Stimulated activated CD8-positive, alpha-beta memory T cell treated with anti-CD3 and anti-CD28 coated beads, Interleukin-15, amount 100 ng/mL, for 4 hours (primary cell): ENCODE data around the gene LLGL1.
A peak's percentile ranks its signal among the peaks of the same experiment; 100 is the strongest.

Experiments used
- DNase-seq, 2 donors: peaks; one replicate each; pipeline ENCODE4 v3.0.0-alpha.2; 2020; ENCODE audit warnings: low read depth in 2 of 2

The LLGL1 gene

GRCh38 chr17:18253187-18253884 is 27.9 kb downstream of the LLGL1 start:
- DNase-seq: no peak

- DNase-seq: no peak
Measured at GRCh38 chr17:18253947-18254821, 28.7 kb downstream of the LLGL1 start.

- no peak for DNase-seq
Measured at GRCh38 chr17:18254888-18255649, 29.6 kb downstream of the LLGL1 start.

DNA sequence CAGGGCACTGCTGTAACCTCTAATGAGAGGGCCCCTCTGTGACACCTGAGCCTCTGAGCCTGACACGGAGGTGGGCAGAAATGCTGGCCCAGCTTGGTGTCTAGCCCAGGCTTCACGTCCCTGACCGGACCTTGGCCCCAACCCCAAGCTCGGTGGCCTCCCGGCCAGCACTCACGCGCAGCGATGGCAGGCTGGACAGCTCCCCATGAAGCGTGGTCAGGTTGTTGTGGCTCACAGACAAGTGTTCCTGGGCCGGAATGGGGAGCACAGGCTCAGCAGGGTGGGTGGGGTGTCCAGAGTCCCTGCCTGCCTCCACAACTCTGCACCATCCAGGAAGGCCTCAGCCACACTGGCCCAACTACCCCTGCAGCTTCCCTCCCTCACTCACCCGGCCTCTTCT is 30.9 kb downstream of the LLGL1 start:
- DNase-seq: no peak

- no peak for DNase-seq
Measured at GRCh38 chr17:18256776-18257175, 31.3 kb downstream of the LLGL1 start.

DNA sequence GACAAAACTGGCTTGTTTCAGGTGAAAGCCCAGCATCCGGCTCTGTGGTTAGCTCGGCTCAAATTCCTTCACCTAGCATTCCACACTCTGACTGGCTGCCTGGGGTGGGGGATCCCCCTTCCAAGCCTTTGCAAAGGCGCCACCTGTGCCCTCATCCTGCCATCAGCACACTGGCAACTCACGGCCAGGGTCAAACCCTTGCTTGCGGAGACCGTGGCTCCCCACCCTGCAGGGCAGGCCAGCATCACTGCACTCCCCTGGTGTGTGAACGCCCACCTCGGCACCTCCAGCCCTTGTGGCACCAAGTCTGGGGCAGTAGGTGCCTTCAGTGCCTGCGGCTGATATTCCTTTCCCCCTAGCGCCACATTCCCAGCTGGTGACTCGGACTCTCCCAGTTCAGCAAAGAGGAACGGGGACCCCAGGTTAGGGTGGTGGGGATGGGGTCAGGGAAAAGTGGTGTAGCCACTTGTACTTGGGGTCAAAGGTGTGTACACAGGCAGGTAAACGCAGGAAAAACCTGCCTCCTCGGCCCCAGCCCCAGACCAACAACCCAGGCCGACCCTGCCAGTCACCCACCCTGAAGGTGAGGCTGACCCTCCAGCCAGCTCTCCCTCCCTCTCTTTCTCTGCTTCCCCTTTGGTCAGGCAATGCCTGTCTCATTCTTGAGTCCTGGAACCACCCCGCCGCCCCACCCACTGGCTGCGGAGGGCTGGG is 32.0 kb downstream of the LLGL1 start:
- no peak for DNase-seq

- no peak for DNase-seq
Measured at GRCh38 chr17:18257982-18258355, 32.5 kb downstream of the LLGL1 start.

- DNase-seq: peak in 1 of 2 donors; percentile 27
Measured at GRCh38 chr17:18258356-18259038, 33.1 kb downstream of the LLGL1 start, which contains the start of gene FLII. Gene FLII (minus strand): TSS chr17:18258738. CDS start chr17:18258690, 48 bp downstream.

GRCh38 chr17:18259621-18260331 is 34.3 kb downstream of the LLGL1 start:
- DNase-seq: no peak

- DNase-seq: peak; percentile 81 to 87
Measured at GRCh38 chr17:18260332-18261145, 35.1 kb downstream of the LLGL1 start, which contains the start of gene MIEF2. Gene MIEF2 (plus strand): TSS chr17:18260662. CDS start chr17:18262721, 2,059 bp downstream.

- no peak for DNase-seq
Measured at GRCh38 chr17:18261146-18261515, 35.7 kb downstream of the LLGL1 start.

DNA sequence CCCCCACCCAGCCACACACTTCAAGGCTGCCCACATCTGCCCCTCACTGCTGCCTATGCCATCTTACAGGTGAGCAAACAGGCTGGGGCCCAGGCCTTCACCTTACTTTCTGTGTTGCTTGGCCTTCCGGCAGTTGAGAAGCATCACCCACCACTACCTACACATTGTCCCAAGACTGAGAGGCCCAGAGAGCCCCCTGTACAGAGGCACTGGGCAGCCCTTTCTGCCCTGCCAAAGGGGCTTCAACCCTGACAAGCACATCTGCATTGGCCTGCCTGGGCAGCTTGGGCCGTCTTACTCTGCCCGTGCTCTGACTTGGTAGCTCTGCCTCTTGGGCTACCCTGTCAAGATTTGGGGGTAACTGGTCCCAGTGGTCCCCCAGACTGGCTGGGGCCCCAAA is 36.2 kb downstream of the LLGL1 start:
- no peak for DNase-seq

GRCh38 chr17:18262111-18262510 is 36.7 kb downstream of the LLGL1 start:
- no peak for DNase-seq

DNA sequence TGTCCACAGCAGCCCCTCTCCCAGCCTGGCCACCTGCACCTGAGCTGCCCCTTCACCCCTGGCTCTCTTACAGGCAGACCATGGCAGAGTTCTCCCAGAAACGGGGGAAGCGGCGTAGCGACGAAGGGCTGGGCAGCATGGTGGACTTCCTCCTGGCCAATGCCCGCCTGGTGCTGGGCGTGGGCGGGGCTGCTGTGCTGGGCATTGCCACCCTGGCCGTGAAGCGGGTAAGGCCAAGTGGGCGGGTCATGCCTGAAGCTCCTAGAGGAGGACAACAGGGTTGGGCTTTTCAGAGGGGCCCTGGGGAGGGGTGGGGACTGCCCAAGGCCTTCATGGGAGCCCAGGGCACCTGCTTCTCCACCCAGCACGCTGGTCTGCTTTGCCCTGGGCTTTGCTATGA is 37.2 kb downstream of the LLGL1 start:
- DNase-seq: no peak

DNA sequence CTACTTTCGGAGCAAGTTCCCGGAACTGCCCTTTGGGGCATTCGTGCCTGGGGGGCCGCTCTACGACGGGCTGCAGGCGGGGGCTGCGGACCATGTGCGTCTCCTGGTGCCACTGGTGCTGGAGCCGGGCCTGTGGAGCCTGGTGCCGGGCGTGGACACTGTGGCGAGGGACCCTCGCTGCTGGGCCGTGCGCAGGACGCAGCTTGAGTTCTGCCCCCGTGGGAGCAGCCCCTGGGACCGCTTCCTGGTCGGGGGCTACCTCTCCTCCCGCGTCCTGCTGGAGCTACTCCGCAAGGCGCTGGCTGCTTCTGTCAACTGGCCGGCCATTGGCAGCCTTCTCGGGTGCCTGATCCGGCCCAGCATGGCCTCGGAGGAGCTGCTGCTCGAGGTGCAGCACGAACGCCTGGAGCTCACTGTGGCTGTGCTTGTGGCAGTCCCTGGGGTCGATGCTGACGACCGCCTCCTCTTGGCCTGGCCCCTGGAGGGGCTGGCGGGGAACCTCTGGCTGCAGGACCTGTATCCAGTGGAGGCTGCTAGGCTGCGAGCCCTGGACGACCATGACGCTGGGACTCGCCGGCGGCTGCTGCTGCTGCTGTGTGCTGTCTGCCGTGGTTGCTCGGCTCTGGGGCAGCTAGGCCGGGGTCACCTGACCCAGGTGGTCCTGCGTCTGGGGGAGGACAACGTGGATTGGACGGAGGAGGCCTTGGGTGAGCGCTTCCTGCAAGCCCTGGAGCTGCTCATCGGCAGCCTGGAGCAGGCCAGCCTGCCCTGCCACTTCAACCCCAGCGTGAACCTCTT is 38.6 kb downstream of the LLGL1 start:
- no peak for DNase-seq

DNA sequence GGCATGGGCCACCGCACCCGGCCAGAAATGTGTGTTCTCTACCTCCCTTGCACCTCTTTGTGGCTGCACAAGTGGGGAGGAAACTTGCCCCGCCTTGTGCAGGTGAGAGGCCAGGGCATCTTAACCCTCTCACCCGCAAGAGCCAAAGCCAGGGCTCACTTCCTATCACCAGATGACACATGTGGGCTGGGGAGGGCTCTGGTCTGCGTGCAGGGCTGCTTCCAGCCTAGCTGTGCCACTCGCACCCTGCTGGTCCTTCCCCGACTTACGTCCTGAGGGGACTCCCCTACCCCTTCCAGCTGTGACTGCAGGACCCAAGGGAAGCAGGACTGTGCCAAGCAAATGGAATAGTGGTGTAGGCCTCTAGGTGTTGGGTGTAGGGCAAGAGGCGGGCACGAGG is 41.9 kb downstream of the LLGL1 start:
- DNase-seq: no peak

- no peak for DNase-seq
Measured at GRCh38 chr17:18267927-18268711, 42.7 kb downstream of the LLGL1 start.
